BE2C (cell line): Measurements from ENCODE around the gene CHPF.

ENCODE experiments used
- DNase-seq: peaks from one replicate; pipeline ENCODE4 v3.0.0-alpha.2; 2020
- H3K27me3 ChIP-seq: fragments of 250-450 bp; sonication (Bioruptor Pico); 2 replicates; pipeline ENCODE4 v1.5.1; 2020; ENCODE audit warnings: mild to moderate bottlenecking
- H3K36me3 ChIP-seq: fragments of 250-450 bp; sonication (Bioruptor Pico); 2 replicates; pipeline ENCODE4 v1.5.1; 2020; ENCODE audit warnings: mild to moderate bottlenecking
- H3K4me1 ChIP-seq: fragments of 250-450 bp; sonication (Bioruptor Pico); 2 replicates; pipeline ENCODE4 v1.5.1; 2020
- H3K4me3 ChIP-seq: 2 replicates; pipeline ENCODE4 v1.5.1; 2011; ENCODE audit warnings: low read depth, low read length
- H3K9me3 ChIP-seq: fragments of 250-450 bp; sonication (Bioruptor Pico); 2 replicates; pipeline ENCODE4 v1.5.1; 2020
- TF ChIP-seq, protein P1 (sequence below): IDR thresholded peaks from 2 replicates; pipeline ENCODE4 v1.5.1; 2012; ENCODE audit warnings: mild to moderate bottlenecking, low read depth, low read length

CHPF gene

GRCh38 chr2:219506802-219507526 lies 36.6 kb downstream of the CHPF start:
- H3K27me3 ChIP-seq: no peaks in the 10 kb centered on the region
- H3K4me1 ChIP-seq: peaks cover 75% of the 10 kb centered on the region
- no peaks in the 10 kb centered on the region for H3K9me3 ChIP-seq
- TF ChIP-seq, protein P1, sequence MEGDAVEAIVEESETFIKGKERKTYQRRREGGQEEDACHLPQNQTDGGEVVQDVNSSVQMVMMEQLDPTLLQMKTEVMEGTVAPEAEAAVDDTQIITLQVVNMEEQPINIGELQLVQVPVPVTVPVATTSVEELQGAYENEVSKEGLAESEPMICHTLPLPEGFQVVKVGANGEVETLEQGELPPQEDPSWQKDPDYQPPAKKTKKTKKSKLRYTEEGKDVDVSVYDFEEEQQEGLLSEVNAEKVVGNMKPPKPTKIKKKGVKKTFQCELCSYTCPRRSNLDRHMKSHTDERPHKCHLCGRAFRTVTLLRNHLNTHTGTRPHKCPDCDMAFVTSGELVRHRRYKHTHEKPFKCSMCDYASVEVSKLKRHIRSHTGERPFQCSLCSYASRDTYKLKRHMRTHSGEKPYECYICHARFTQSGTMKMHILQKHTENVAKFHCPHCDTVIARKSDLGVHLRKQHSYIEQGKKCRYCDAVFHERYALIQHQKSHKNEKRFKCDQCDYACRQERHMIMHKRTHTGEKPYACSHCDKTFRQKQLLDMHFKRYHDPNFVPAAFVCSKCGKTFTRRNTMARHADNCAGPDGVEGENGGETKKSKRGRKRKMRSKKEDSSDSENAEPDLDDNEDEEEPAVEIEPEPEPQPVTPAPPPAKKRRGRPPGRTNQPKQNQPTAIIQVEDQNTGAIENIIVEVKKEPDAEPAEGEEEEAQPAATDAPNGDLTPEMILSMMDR: no peak
- H3K4me3 ChIP-seq: no peak overlapping the region
- H3K36me3 ChIP-seq: peaks cover 8% of the 10 kb centered on the region; the same call in 1 of the 2 replicates
- DNase-seq: peak; percentile 83

DNA sequence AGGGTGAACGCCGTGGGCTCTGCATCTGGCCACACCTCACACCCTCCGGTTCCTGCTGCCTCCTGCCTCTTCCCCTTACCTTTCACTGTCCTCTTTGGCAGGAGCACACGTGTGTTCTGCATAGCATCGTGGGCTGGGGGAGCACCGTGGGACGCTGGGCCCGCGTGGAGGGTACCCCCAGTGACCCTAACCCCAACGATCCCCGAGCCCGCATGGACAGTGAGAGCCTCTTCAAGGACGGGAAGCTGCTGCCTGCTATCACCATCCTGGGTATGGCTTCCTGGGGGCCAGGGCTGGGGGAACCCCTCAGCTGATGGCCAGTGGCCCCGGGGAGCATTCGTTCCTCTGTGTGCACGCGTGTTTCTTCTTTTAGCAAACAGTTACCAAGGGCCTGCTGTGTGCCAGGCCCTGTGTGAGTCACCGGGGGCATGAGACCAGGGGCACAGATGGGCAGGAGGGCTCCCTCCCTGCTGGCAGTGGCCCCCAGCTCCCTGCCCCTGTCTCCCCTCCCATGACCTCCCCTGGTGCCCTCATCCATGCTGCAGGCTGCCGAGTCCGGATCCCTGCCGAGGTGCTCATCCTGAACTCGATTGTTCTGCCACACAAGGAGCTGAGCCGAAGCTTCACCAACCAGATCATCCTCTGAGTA lies 37.3 kb downstream of the CHPF start:
- no peak for DNase-seq
- H3K9me3 ChIP-seq: no peaks in the 10 kb centered on the region
- peaks cover 8% of the 10 kb centered on the region; the same call in 1 of the 2 replicates for H3K36me3 ChIP-seq
- H3K4me3 ChIP-seq: no peak overlapping the region
- no peaks in the 10 kb centered on the region for H3K27me3 ChIP-seq
- TF ChIP-seq, protein P1: no peak
- peaks cover 75% of the 10 kb centered on the region for H3K4me1 ChIP-seq

DNA sequence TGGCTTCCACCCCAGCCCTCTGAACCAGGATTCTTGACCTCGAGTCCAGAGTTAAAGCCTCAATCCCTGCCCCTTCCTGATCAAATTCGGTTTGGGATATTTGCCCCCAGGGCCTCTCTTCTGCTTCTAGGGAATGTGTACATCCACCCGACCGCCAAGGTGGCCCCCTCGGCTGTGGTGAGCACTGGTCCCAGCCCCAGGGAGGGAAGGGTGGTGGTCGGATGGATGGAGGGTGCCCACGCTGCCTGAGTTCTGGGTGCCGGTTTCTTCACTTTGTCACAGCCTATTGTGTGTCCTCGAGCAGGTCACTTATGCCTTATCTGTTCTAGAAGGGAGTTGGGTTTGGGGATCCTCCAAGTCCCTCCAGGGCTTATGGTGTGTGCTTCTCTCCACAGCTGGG lies 38.0 kb downstream of the CHPF start:
- H3K9me3 ChIP-seq: no peaks in the 10 kb centered on the region
- TF ChIP-seq, protein P1: no peak
- peaks cover 8% of the 10 kb centered on the region; the same call in 1 of the 2 replicates for H3K36me3 ChIP-seq
- H3K4me3 ChIP-seq: no peak overlapping the region
- H3K4me1 ChIP-seq: peaks cover 70% of the 10 kb centered on the region
- no peak for DNase-seq
- H3K27me3 ChIP-seq: no peaks in the 10 kb centered on the region

DNA sequence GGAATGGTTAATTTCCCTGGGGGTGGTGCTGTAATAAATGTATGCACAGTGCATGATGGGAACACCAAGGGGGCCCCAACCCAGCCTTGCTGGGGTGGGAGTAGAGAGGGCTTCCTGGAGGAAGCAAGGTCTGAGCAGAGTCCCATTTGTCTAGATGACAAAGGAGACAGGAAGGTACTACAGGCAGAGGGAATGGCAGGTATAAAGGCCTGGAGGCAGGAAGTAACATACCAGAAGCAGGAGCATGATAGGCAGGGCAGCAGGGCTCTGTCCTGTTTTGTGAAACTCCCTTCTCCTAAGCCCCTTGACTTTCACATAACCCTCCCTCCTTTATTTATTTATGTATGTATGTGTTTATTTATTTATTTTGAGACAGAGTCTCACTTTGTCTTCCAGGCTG lies 41.0 kb downstream of the CHPF start:
- TF ChIP-seq, protein P1: no peak
- no peak overlapping the region for H3K4me3 ChIP-seq
- DNase-seq: no peak
- peaks cover 8% of the 10 kb centered on the region; the same call in 1 of the 2 replicates for H3K36me3 ChIP-seq
- H3K9me3 ChIP-seq: no peaks in the 10 kb centered on the region
- H3K27me3 ChIP-seq: no peaks in the 10 kb centered on the region
- peaks cover 61% of the 10 kb centered on the region for H3K4me1 ChIP-seq

DNA sequence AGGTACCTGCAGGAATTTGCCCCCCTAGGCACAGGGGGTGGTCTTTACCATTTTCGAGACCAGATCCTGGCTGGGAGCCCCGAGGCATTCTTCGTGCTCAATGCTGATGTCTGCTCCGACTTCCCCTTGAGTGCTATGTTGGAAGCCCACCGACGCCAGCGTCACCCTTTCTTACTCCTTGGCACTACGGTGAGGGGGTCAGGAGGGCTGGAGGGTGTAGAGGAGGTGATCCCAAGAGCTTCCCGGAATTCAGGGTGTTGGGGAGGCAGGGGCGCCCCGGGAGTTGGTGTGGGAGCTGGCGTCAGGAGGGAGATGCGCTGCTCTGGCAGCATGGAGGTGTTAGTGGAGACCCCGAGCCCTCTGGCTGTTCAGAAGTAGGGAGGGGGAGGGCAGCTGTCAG lies 41.8 kb downstream of the CHPF start:
- TF ChIP-seq, protein P1: no peak
- no peaks in the 10 kb centered on the region for H3K27me3 ChIP-seq

GRCh38 chr2:219500135-219500534 lies 43.5 kb downstream of the CHPF start:
- H3K9me3 ChIP-seq: no peaks in the 10 kb centered on the region; the same call in 1 of the 2 replicates
- no peak overlapping the region for H3K4me3 ChIP-seq
- TF ChIP-seq, protein P1: peak; percentile 52
- H3K36me3 ChIP-seq: no peaks in the 10 kb centered on the region
- peaks cover 54% of the 10 kb centered on the region for H3K4me1 ChIP-seq
- no peaks in the 10 kb centered on the region for H3K27me3 ChIP-seq
- DNase-seq: no peak

More for the DNA sequence above, 41.8 kb downstream of the CHPF start:
- Histone ChIP-seq H3K4me1 (peaks cover 57% of the 10 kb centered on the region), H3K36me3 (peaks cover 8% of the 10 kb centered on the region; the same call in 1 of the 2 replicates), H3K4me3 (no peak overlapping the region), H3K9me3 (no peaks in the 10 kb centered on the region; the same call in 1 of the 2 replicates)
- DNase-seq: no peak
